Smooth muscle cell (in vitro differentiated cells): ENCODE data around the gene EMCN. TPM values are rescaled to one million over a fixed set of nuclear protein-coding genes. Genes with fewer than 3 reads are reported as not detected.
A peak's percentile ranks its signal among the peaks of the same experiment; 100 is the strongest.

Experiments
- DNase-seq: peaks from one replicate; lab custom pipeline; 2025; ENCODE audit not compliant: unreplicated experiment; lab: John Stamatoyannopoulos, UW
- H2AFZ ChIP-seq: fragments of 200-600 bp; sonication (generic); 2 replicates; pipeline ENCODE4 v1.6.0; 2016; ENCODE audit warnings: antibody characterized with exemption, low read depth, mild to moderate bottlenecking
- H3F3A ChIP-seq: fragments of 200-600 bp; sonication (generic); 2 replicates; pipeline ENCODE4 v1.6.0; 2017; ENCODE audit warnings: antibody characterized with exemption, low read depth
- H3K27ac ChIP-seq: fragments of 200-600 bp; sonication (generic); 2 replicates; pipeline ENCODE4 v1.5.1; 2016; ENCODE audit warnings: low read depth, mild to moderate bottlenecking
- H3K27me3 ChIP-seq: fragments of 200-600 bp; sonication (generic); 2 replicates; pipeline ENCODE4 v1.6.1; 2016; ENCODE audit warnings: low read depth, mild to moderate bottlenecking
- H3K36me3 ChIP-seq: fragments of 200-600 bp; sonication (generic); 2 replicates; pipeline ENCODE4 v1.5.1; 2016; ENCODE audit warnings: low read depth
- H3K4me1 ChIP-seq: fragments of 200-600 bp; sonication (generic); 2 replicates; pipeline ENCODE4 v1.5.1; 2016; ENCODE audit warnings: low read depth
- H3K4me2 ChIP-seq: fragments of 200-600 bp; sonication (generic); 2 replicates; pipeline ENCODE4 v1.6.0; 2016; ENCODE audit warnings: mild to moderate bottlenecking
- H3K4me3 ChIP-seq: fragments of 200-600 bp; sonication (generic); 2 replicates; pipeline ENCODE4 v1.5.1; 2016; ENCODE audit warnings: mild to moderate bottlenecking
- H3K79me2 ChIP-seq: fragments of 200-600 bp; sonication (generic); 2 replicates; pipeline ENCODE4 v1.6.0; 2016; ENCODE audit warnings: low read depth, mild to moderate bottlenecking
- H3K9ac ChIP-seq: fragments of 200-600 bp; sonication (generic); 2 replicates; pipeline ENCODE4 v1.6.0; 2016; ENCODE audit warnings: low read depth
- H3K9me3 ChIP-seq: fragments of 200-600 bp; sonication (generic); replicated peaks from 2 replicates; pipeline ENCODE4 v1.5.1; 2016; ENCODE audit warnings: low read depth
- H4K20me1 ChIP-seq: fragments of 200-600 bp; sonication (generic); 2 replicates; pipeline ENCODE4 v1.6.0; 2016; ENCODE audit warnings: low read depth
- WGBS: methylation state at CpG from one replicate; pipeline ENCODE4 v1.1.7; 2016; ENCODE audit warnings: low lambda C conversion rate; 5-methylcytosine and 5-hydroxymethylcytosine counted together
- polyA plus RNA-seq: library from polyadenylated mRNA; unstranded; fragments of >200 nt; fragmentation: Nextera tagmentation; extraction: Ambion mirVana; gene quantifications from 2 replicates; pipeline ENCODE4 v1.2.1, GENCODE V29; 2016
- total RNA-seq: library from RNA; depleted of rRNA; stranded (reverse); fragments of >200 nt; gene quantifications from 2 replicates; pipeline ENCODE4 v1.2.3, GENCODE V29; 2014
- TF ChIP-seq, protein P1 (sequence below): fragments of 200-600 bp; sonication (generic); IDR thresholded peaks from 2 replicates; pipeline ENCODE4 v1.5.1; 2017; ENCODE audit warnings: borderline replicate concordance, mild to moderate bottlenecking, antibody characterized with exemption; ENCODE audit not compliant: insufficient read depth, poor library complexity, severe bottlenecking

The EMCN gene
- total and polyA plus RNA-seq, 2 experiments from 2014 or later: not detected

DNA sequence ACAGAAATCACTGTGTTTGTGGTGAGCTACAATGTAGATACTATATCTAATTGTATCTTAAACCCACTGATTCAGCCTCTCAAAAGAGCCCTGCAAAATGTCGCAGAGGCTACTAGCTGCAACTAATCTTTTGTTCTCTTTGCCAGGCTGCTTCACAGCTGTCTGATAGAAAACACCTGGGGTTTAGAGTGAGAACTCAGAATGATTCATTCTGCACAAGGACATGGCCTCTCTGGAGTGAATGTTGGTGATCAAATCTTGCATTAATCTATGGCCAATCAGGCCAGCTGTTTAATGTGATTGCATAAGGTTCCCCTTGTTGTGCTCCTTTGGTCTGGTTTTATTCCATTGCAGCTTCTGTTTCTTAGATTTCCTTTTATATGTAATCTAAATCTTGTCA, 100.3 kb downstream of the EMCN start:
- Histone ChIP-seq H3K4me1 (peaks cover 4% of the 10 kb centered on the region), H4K20me1 (no peaks in the 10 kb centered on the region), H3K27me3 (no peaks in the 10 kb centered on the region), H3K9me3 (no peaks in the 10 kb centered on the region), H3K27ac (no peak overlapping the region), H3K79me2 (no peaks in the 10 kb centered on the region), H3K36me3 (no peaks in the 10 kb centered on the region), H3K4me2 (no peak overlapping the region), H3K9ac (no peak overlapping the region), H3F3A (no peaks in the 10 kb centered on the region), H3K4me3 (no peak overlapping the region), H2AFZ (peak overlapping the region; percentile 21)
- TF ChIP-seq, protein P1, sequence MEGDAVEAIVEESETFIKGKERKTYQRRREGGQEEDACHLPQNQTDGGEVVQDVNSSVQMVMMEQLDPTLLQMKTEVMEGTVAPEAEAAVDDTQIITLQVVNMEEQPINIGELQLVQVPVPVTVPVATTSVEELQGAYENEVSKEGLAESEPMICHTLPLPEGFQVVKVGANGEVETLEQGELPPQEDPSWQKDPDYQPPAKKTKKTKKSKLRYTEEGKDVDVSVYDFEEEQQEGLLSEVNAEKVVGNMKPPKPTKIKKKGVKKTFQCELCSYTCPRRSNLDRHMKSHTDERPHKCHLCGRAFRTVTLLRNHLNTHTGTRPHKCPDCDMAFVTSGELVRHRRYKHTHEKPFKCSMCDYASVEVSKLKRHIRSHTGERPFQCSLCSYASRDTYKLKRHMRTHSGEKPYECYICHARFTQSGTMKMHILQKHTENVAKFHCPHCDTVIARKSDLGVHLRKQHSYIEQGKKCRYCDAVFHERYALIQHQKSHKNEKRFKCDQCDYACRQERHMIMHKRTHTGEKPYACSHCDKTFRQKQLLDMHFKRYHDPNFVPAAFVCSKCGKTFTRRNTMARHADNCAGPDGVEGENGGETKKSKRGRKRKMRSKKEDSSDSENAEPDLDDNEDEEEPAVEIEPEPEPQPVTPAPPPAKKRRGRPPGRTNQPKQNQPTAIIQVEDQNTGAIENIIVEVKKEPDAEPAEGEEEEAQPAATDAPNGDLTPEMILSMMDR: no peak
- 64% methylated on average over 1 of the region's 1 CpG for WGBS
- DNase-seq: no peak

DNA sequence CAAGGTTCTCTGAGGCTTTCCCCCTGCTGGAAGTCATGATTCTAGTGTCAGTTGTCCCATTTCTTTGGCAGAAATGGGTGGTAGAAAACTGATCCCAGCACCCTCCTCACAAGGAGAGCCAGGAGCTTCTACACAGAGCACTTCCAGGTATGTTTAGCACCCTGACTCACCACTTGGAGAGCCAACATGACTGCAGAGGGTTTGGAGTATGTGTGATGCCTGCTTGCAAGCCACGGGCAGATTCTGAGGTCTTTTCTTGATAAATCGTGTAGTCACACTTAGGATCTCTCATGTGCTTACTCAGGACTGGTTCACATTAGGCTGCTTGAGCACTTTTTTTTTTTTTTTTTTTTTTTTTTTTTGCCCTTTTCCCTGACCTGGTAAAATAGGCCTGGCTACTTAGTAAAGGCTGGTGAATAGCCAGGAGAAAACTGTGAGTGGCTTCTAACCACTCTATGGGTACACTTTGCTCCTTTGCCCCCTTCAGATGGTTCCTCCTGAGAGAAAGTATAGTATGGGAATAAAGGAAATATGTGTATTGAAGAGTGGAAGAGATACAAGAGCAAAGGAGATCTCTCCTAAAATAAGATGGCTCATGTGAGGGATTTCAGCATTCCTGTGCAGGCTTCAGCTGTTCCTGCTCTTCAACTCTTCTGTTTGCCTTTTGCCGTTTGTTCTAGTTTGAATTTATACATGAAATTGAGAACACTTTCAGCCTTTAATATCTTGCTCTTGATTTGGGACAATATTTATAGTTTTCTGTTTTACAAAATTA, 103.6 kb downstream of the EMCN start:
- no peaks in the 10 kb centered on the region for H4K20me1 ChIP-seq
- no peaks in the 10 kb centered on the region for H3K36me3 ChIP-seq
- 85% methylated on average over 3 of the region's 3 CpGs for WGBS
- H3K9me3 ChIP-seq: no peaks in the 10 kb centered on the region
- TF ChIP-seq, protein P1: no peak
- no peak for DNase-seq
- H3K79me2 ChIP-seq: no peaks in the 10 kb centered on the region
- peaks cover 4% of the 10 kb centered on the region for H3K4me1 ChIP-seq
- no peak overlapping the region for H3K4me2 ChIP-seq
- no peak overlapping the region for H2AFZ ChIP-seq
- no peak overlapping the region for H3K9ac ChIP-seq
- no peaks in the 10 kb centered on the region for H3F3A ChIP-seq
- no peaks in the 10 kb centered on the region for H3K27me3 ChIP-seq
- no peak overlapping the region for H3K4me3 ChIP-seq
- no peak overlapping the region for H3K27ac ChIP-seq

GRCh38 chr4:100391863-100392262, 126.0 kb downstream of the EMCN start:
- no peaks in the 10 kb centered on the region for H3K27me3 ChIP-seq
- no peaks in the 10 kb centered on the region for H3F3A ChIP-seq
- H3K36me3 ChIP-seq: no peaks in the 10 kb centered on the region
- H4K20me1 ChIP-seq: no peaks in the 10 kb centered on the region
- H3K4me2 ChIP-seq: no peak overlapping the region
- TF ChIP-seq, protein P1: no peak
- no peak overlapping the region for H3K4me3 ChIP-seq
- no peak overlapping the region for H2AFZ ChIP-seq
- no peak overlapping the region for H3K9ac ChIP-seq
- no peaks in the 10 kb centered on the region for H3K9me3 ChIP-seq
- 54% methylated on average over 1 of the region's 1 CpG for WGBS
- H3K4me1 ChIP-seq: peaks cover 3% of the 10 kb centered on the region
- DNase-seq: no peak
- H3K27ac ChIP-seq: no peak overlapping the region
- H3K79me2 ChIP-seq: no peaks in the 10 kb centered on the region

GRCh38 chr4:100391086-100391485, 126.7 kb downstream of the EMCN start:
- Histone ChIP-seq H3K9me3 (no peaks in the 10 kb centered on the region), H3F3A (no peaks in the 10 kb centered on the region), H3K4me3 (no peak overlapping the region), H4K20me1 (no peaks in the 10 kb centered on the region), H2AFZ (no peak overlapping the region), H3K27me3 (no peaks in the 10 kb centered on the region), H3K9ac (no peak overlapping the region), H3K27ac (no peak overlapping the region), H3K79me2 (no peaks in the 10 kb centered on the region), H3K4me1 (peaks cover 3% of the 10 kb centered on the region), H3K4me2 (no peak overlapping the region), H3K36me3 (no peaks in the 10 kb centered on the region)
- no peak for DNase-seq
- TF ChIP-seq, protein P1: no peak
- WGBS: 21% methylated on average over 1 of the region's 1 CpG
